WERI-Rb-1 (cell line): Measurements from ENCODE around the gene CHST13.
A peak's percentile ranks its signal among the peaks of the same experiment; 100 is the strongest.

ENCODE experiments used
- DNase-seq: peaks from one replicate; pipeline ENCODE4 v3.0.0-alpha.2; 2020
- H3K27ac ChIP-seq: fragments of 250-450 bp; sonication (Bioruptor Pico); 2 replicates; pipeline ENCODE4 v1.5.1; 2020; ENCODE audit warnings: mild to moderate bottlenecking, moderate library complexity
- H3K27me3 ChIP-seq: fragments of 250-450 bp; sonication (Bioruptor Pico); 2 replicates; pipeline ENCODE4 v1.5.1; 2021; ENCODE audit warnings: mild to moderate bottlenecking, low read depth, moderate library complexity; ENCODE audit not compliant: insufficient read depth, severe bottlenecking
- H3K36me3 ChIP-seq: fragments of 250-450 bp; sonication (Bioruptor Pico); 2 replicates; pipeline ENCODE4 v1.5.1; 2020; ENCODE audit warnings: mild to moderate bottlenecking, moderate library complexity
- H3K4me3 ChIP-seq: 2 replicates; pipeline ENCODE4 v1.5.1; 2011; ENCODE audit warnings: low read depth, mild to moderate bottlenecking, control low read depth, low read length
- H3K9me3 ChIP-seq: fragments of 250-450 bp; sonication (Bioruptor Pico); 2 replicates; pipeline ENCODE4 v1.5.1; 2021; ENCODE audit warnings: mild to moderate bottlenecking, moderate library complexity; ENCODE audit not compliant: severe bottlenecking
- CTCF ChIP-seq: IDR thresholded peaks from 2 replicates; pipeline ENCODE4 v1.5.1; 2011; ENCODE audit warnings: low read depth, mild to moderate bottlenecking, control low read depth, inconsistent platforms, low read length

Gene CHST13

GRCh38 chr3:126542340-126543241 is 18.6 kb downstream of the CHST13 start:
- Histone ChIP-seq H3K27ac (no peak overlapping the region), H3K36me3 (no peaks in the 10 kb centered on the region), H3K9me3 (no peaks in the 10 kb centered on the region), H3K27me3 (no peaks in the 10 kb centered on the region), H3K4me3 (no peak overlapping the region)
- peak; percentile 5 for DNase-seq
- TF ChIP-seq CTCF: no peak

- no peak overlapping the region for H3K27ac ChIP-seq
Measured at GRCh38 chr3:126543457-126544061, 19.6 kb downstream of the CHST13 start.

GRCh38 chr3:126544596-126545281 is 20.8 kb downstream of the CHST13 start:
- TF ChIP-seq CTCF: no peak
- no peaks in the 10 kb centered on the region for H3K27me3 ChIP-seq
- peak overlapping the region; percentile 33; the same call in 1 of the 2 replicates for H3K27ac ChIP-seq
- DNase-seq: peak; percentile 30
- no peaks in the 10 kb centered on the region for H3K36me3 ChIP-seq
- H3K4me3 ChIP-seq: no peak overlapping the region
- no peaks in the 10 kb centered on the region for H3K9me3 ChIP-seq

More at GRCh38 chr3:126543457-126544061, 19.6 kb downstream of the CHST13 start:
- TF ChIP-seq CTCF: no peak
- Histone ChIP-seq H3K36me3 (no peaks in the 10 kb centered on the region), H3K9me3 (no peaks in the 10 kb centered on the region), H3K4me3 (no peak overlapping the region), H3K27me3 (no peaks in the 10 kb centered on the region)
- peak; percentile 4 for DNase-seq

- no peaks in the 10 kb centered on the region for H3K27me3 ChIP-seq
- DNase-seq: no peak
- no peak overlapping the region for H3K4me3 ChIP-seq
- H3K36me3 ChIP-seq: no peaks in the 10 kb centered on the region
- no peak for TF ChIP-seq CTCF
- no peak overlapping the region for H3K27ac ChIP-seq
- H3K9me3 ChIP-seq: no peaks in the 10 kb centered on the region
Measured at GRCh38 chr3:126545544-126545943, 21.6 kb downstream of the CHST13 start.

- Histone ChIP-seq H3K27me3 (no peaks in the 10 kb centered on the region), H3K4me3 (no peak overlapping the region), H3K27ac (no peak overlapping the region), H3K36me3 (no peaks in the 10 kb centered on the region), H3K9me3 (no peaks in the 10 kb centered on the region)
- no peak for DNase-seq
- TF ChIP-seq CTCF: no peak
Measured at GRCh38 chr3:126546013-126546412, 22.1 kb downstream of the CHST13 start.
